Stimulated activated CD4-positive, alpha-beta T cell treated with anti-CD3 and anti-CD28 coated beads, Interleukin-4, amount 100 ng/mL, for 48 hours (primary cell): ENCODE results near the gene PRTG.
A peak's percentile ranks its signal among the peaks of the same experiment; 100 is the strongest.
"Not testable (repeated sequence)": the region's sequence is repeated elsewhere in the genome, so short reads cannot be mapped to it uniquely, and the experiment has no call there.

Source experiments
- DNase-seq, 2 donors: peaks; one replicate each; pipeline ENCODE4 v3.0.0-alpha.2; 2020; ENCODE audit warnings: low read depth in 2 of 2

Gene PRTG

DNA sequence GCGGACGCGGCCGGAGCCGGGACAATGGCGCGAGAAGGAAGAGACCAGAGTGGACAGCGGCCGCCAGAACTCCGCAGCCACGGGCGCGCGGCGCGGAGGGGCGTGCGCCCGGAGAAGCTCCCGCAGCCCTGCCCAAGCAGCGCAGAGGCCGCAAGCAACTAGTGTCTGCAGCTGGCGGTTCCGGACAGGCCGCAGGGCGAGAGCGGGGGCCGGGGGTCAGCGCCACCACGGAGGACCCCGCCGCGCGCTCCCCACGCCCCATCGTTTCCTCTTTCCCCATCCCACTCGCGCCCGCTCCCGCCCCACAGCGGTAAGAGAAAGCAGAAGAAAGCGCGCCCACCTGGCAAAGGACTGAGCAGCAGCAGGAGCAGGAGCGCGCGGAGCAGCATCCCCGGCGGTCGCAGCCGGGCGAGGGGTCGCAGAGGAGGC lies 440 bp downstream of the PRTG start:
- peak; percentile 7 to 12 for DNase-seq

DNA sequence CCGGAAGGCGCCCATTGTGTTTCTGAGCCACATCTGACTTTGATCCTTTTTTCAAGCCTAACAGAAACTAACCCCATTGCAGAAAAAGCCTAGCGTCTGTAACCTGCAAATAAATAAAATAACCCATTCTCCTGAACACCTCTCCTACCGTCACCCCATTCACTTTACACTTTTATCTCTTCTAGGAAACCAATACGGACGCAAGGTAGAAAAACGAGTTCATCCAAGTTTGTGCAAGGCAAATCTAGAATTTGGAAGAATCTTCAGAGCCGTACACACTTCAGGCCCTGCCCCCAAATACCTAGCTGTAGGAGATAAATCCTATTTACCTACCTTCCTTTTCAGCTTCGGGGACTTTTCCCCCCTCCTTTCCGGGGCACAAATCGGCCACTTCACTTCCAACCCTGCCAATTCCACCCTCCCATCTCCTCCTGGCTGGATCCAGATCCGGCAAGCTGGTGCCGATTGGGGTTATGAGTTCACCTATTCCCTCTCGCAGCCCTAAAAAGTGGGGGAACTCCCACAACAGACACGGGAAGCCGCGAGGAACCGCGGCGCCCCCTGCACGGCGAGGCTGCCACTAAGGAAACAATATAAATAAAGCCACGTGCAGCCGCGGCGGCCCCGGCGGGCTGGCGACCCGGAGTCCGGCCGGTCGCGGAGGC lies 987 bp downstream of the PRTG start:
- no peak for DNase-seq

GRCh38 chr15:55740981-55741832 lies 1.7 kb downstream of the PRTG start:
- no peak for DNase-seq

- no peak for DNase-seq
Observed at GRCh38 chr15:55740359-55740878, 2.5 kb downstream of the PRTG start.

- no peak for DNase-seq
Observed at GRCh38 chr15:55739641-55740040, 3.3 kb downstream of the PRTG start.

GRCh38 chr15:55738715-55739114 lies 4.2 kb downstream of the PRTG start:
- DNase-seq, result no peak

DNA sequence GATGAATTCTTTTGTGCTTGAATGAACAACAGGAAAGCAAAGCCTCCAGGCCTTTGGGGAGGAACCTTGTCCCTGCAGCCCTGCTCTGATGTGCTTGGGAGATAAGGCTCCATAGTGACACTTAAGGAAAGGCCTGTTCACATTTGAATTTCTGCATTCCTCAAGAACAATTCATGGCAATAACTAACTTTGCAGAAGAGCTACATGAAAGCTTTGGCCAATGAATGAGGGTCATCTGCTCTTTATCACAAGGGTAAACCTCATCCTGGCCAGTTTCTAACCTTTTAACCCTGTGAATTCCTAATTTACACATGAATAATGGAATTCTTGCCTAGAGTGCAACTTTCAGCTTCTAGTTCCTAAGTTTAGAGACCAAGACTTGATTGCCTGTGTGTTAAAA lies 5.6 kb downstream of the PRTG start:
- no peak for DNase-seq

GRCh38 chr15:55736756-55737155 lies 6.2 kb downstream of the PRTG start:
- no peak for DNase-seq

GRCh38 chr15:55734641-55735040 lies 8.3 kb downstream of the PRTG start:
- no peak for DNase-seq

DNA sequence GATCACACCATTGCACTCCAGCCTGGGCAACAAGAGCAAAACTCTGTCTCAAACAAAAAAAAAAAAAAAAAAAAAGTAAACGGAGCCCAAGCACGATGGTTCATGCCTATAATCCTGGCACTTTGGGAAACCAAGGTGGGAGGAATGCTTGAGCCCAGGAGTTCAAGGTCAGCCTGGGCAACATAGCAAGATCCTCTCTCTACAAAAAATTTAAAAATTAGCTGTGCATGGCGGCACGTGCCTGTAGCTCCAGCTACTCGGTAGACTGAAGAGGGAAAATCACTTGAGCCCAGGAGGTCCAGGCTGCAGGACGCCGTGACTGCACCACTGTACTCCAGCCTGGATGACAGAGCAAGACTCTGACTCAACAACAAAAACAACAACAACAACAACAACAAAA lies 9.5 kb downstream of the PRTG start:
- DNase-seq, result not testable (repeated sequence)

DNA sequence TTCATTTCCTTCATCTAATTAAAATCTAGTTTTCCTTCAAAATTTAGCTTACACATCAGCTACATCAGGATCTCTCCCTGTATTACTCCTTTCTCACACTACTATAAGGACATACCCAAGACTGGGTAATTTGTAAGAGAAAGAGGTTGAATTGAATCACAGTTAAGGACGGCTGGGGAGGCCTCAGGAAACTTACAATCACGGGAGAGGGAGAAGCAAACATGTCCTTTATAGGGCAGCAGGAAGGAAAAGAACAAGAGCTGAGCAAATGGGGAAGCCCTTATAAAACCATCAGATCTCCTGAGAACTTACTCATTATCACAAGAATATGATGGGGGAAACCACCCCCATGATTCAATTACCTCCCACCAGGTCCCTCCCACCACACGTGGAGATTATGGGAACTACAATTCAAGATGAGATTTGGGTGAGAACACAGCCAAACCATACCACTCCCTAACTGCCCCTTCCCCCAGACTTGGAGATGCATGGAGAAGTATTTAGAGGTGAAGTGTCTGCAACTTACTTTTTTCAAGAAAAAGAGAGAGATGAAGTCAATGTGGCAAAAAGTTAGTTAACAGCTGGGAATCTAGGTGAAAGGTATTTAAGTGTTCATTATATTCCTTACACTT lies 21.3 kb downstream of the PRTG start:
- no peak for DNase-seq

DNA sequence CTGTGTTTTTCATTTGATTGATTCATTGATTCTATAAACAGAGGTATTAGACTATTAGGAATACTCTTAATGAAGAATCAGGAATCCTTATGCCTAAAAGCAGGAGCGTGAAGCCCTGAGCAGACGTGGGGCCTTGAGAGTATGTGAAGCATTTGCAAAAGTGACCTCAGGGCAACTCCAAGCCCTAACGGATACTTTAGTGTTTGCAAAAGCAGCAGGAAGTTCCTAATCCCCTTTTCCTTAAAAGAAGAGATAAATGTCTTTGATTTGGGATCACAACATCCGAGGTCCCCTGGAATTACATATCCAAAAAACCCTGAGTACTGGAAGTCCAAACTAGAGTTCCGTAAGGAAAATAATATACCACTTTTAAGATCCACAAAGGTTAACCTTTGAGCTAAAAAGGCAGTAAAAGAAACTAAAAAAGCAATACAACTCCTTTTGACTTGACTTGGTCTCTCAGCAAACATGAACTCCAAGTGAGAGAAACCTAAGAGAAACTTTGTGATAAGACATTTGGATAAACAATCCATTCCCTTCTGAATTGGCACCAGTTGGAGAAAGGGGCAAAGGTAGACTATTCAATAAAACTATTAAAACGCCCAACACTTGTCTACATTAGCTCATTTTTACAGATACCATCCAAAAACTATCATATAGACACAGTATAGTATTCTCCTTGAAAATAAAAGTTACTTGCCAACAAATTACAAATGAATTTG lies 27.4 kb downstream of the PRTG start:
- no peak for DNase-seq

GRCh38 chr15:55714064-55714463 lies 28.9 kb downstream of the PRTG start:
- no peak for DNase-seq

DNA sequence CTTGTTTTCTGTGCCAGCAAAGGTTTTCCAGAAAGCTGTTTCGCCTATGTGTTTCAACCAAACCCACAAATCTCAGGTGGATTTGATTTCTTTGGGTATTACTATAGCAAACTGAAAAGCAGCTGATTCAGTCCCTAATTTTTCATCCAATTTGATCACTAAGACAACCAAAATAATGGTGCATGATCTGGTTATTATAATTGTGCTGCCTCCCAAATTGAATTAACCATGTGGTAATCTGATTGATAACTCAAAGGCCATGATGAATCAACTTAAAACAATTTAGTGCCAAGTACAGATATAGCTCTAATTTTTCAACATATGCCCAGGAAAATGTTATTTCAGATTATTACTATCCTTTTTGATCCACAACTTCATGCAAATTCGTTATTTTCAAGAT lies 30.6 kb downstream of the PRTG start:
- DNase-seq, result no peak

DNA sequence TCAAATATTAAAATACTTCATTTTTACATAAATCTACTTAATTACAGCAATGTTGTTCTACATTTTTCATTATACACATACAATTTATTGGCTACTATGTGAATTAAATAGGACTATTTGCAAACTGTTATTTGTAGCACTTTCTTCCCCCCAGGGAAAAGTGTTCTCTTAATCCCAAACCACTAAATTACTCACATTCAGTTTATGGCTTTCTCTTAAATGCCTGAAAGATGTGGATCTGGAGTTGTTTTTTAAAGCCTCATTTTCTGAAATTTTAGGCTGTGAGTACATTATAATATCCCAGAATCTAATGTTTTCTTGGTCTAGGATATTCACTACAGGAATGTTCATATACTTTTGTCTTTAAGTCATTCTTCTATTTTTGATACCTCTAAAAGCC lies 32.7 kb downstream of the PRTG start:
- no peak for DNase-seq

DNA sequence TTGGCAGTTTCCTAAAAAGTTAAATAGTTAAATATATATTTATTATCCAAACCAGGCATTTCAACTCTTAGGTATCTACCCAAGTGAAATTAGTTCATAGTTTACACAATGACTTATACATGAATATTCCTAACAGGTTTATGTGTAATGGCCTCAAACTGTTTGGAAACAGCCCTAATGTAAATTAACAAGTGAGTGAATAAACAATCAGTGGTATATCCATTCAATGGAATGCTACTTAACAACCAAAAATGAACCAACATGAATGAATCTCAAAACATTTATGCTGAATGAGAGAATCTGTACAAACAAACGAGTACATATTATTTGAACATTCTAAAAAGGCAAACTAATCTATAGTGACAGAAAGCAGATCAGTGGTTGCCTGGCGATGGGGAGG lies 33.5 kb downstream of the PRTG start:
- no peak for DNase-seq

DNA sequence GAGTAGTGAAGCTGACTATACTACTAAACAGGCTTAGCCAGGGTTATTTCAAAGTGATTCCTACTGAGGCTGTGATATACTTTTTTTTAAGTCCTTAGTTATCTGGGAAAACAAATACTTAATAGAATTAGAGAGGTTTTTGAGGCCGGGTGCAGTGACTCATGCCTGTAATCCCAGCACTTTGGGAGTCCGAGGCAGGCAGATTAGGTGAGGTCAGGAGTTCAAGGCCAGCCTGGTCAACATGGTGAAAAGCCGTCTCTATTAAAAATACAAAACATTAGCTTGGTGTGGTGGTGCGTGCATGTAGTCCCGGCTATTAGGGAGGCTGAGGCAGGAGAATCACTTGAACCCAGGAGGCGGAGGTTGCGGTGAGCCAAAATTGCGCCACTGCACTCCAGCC lies 34.2 kb downstream of the PRTG start:
- no peak for DNase-seq

DNA sequence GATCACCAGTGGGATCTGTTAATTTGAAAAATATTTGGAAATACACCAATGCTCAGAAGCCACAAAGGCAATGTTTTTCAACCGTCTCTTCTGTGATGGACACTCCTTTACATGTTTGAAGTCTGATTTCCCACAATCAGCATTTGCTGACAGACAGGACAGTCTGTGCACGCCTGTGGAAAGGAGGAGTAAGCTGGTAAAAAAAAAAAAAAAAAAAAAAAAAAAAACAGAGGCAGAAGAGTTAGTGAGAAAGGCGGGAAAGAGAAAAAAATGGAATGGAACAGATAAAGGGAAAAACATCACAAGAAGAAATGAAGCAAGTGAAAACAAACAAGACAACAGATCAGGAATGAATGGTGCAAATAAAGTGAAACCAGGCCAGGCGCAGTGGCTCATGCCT lies 35.0 kb downstream of the PRTG start:
- no peak for DNase-seq

DNA sequence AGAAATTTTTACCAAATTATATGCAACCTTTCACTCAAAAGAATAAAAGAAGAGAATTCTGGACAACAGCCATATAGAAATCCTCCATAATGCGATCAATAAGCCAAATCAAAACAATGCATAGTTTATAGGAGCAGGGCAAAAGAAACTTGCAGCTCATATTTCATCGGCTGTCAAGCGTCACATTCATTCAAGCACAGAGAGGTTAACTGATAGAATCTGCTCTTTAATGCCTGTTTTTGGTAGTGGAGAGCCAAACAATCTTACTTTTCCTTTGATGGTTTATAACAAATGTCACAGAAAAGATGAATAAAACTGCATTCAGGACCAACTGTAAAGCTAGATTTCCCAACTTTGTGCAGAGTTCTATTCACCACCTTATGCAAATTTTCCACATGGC lies 35.4 kb downstream of the PRTG start:
- DNase-seq, result no peak

DNA sequence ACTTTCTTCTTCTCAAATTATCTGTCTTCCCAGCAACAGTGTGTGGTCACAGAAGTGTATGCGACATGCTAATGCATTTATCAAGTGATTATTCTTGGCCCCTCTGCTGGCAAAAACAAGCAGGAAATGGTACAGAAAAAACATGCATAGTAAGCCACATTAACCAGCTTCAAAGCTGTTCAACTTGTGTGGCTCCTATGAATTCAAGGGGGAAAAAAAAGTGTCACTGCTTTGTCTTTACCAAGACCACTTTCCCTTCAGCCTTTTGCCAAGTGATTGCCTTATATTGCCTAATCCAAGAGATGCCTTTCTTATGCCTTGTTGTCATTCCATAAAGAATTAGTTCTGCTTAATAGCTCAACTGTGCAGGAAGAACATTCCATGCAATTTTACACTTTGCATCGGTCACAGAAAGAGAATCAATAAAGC lies 39.1 kb downstream of the PRTG start:
- no peak for DNase-seq

GRCh38 chr15:55700876-55701275 lies 42.1 kb downstream of the PRTG start:
- no peak for DNase-seq

DNA sequence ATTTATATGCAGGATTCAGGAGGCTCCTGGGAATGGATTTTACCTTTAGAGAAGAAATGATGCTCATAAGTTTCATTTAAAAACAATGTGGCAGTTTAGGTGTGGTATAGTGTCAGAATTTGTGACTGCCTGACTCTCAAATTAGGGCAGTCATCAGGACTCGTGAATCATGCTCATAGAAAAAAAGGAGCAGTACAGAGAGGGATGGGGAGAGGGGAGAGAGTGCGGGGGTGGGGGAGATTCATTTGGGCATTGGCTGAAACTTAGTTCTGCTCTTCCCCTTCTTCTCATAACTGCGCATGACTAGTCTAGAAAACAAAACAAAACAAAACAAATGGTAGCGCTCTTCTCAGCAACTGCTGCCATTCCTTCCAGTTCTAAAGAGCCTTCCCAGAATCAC lies 44.3 kb downstream of the PRTG start:
- peak in 1 of 2 donors; percentile 2 for DNase-seq
